ENCODE data around the gene MAS1. TPM values are rescaled to one million over a fixed set of nuclear protein-coding genes. Genes with fewer than 3 reads are reported as not detected.

MAS1 gene
- polyA plus RNA-seq, 1 of the 3 experiments (the other 2 are of a cell fraction) = not detected

DNA sequence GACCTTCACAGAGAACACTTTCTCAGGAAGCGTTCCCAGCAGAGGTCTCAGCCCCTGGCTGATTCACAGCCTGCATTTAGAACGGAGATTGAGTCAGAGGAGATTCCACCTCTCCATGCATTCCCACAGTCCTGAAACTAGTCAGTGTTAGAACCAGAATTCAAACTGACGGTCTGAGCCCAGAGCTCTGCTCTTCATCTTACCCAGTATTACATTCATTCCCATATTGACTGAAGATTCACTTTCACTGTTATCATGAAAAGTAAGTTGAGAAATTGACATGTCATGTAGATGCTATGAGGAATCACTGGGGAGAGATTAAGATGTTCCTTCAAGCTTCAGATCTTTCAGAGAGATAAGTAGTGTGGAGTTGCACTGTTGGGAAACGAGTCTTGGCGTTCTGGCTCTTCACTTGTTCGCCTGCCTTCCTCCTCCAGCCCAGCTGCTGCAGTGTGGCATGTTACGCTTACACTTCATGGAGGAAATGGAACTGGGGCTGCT, 28.3 kb downstream of the MAS1 start:
- Histone ChIP-seq H3K4me3 (ENCODE audit: low read depth in 2 of 2, low read length in 1 of 2) (no peak overlapping the region), H4K20me1 (ENCODE audit: insufficient read depth) (no peaks in the 10 kb centered on the region), H3K9me3 (no peaks in the 10 kb centered on the region), H3K4me2 (no peak overlapping the region), H3K9ac (no peak overlapping the region), H3K79me2 (ENCODE audit: insufficient read depth) (no peaks in the 10 kb centered on the region), H2AFZ (ENCODE audit: low read depth) (no peak overlapping the region), H3K4me1 (ENCODE audit: control insufficient read depth in 1 of 2, insufficient read depth in 2 of 2, low read depth in 1 of 2, low read length in 1 of 2) (peaks cover 0 to 13% of the 10 kb centered on the region in 2 experiments; a peak in 2 of 4 replicates), H3K27ac (ENCODE audit: low read depth in 2 of 2, low read length in 1 of 2) (no peak overlapping the region), H3K27me3 (ENCODE audit: insufficient read depth) (no peaks in the 10 kb centered on the region; the same call in 1 of the 2 replicates), H3K36me3 (replicated peaks in 1 of 2; ENCODE audit: control insufficient read depth in 1 of 2, insufficient read depth in 2 of 2, low read length in 1 of 2) (no peaks in the 10 kb centered on the region), H3K9me2 (no peaks in the 10 kb centered on the region), H3F3A (replicated peaks; ENCODE audit: insufficient read depth) (no peaks in the 10 kb centered on the region)
- WGBS (ENCODE audit: low lambda C conversion rate) = 56% methylated on average over 5 of the region's 7 CpGs
- ChIA-PET CTCF (no interaction called here), POLR2A (no interaction called here)
- TF ChIP-seq, protein P1, sequence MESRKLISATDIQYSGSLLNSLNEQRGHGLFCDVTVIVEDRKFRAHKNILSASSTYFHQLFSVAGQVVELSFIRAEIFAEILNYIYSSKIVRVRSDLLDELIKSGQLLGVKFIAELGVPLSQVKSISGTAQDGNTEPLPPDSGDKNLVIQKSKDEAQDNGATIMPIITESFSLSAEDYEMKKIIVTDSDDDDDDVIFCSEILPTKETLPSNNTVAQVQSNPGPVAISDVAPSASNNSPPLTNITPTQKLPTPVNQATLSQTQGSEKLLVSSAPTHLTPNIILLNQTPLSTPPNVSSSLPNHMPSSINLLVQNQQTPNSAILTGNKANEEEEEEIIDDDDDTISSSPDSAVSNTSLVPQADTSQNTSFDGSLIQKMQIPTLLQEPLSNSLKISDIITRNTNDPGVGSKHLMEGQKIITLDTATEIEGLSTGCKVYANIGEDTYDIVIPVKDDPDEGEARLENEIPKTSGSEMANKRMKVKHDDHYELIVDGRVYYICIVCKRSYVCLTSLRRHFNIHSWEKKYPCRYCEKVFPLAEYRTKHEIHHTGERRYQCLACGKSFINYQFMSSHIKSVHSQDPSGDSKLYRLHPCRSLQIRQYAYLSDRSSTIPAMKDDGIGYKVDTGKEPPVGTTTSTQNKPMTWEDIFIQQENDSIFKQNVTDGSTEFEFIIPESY (IDR thresholded peaks at IDR 0.05; ENCODE audit: borderline replicate concordance, low read depth) = no peak
- no peak for TF ChIP-seq TEAD4 (IDR thresholded peaks at IDR 0.05; ENCODE audit: borderline replicate concordance, insufficient read depth)
- TF ChIP-seq, protein P2, sequence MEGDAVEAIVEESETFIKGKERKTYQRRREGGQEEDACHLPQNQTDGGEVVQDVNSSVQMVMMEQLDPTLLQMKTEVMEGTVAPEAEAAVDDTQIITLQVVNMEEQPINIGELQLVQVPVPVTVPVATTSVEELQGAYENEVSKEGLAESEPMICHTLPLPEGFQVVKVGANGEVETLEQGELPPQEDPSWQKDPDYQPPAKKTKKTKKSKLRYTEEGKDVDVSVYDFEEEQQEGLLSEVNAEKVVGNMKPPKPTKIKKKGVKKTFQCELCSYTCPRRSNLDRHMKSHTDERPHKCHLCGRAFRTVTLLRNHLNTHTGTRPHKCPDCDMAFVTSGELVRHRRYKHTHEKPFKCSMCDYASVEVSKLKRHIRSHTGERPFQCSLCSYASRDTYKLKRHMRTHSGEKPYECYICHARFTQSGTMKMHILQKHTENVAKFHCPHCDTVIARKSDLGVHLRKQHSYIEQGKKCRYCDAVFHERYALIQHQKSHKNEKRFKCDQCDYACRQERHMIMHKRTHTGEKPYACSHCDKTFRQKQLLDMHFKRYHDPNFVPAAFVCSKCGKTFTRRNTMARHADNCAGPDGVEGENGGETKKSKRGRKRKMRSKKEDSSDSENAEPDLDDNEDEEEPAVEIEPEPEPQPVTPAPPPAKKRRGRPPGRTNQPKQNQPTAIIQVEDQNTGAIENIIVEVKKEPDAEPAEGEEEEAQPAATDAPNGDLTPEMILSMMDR (IDR thresholded peaks at IDR 0.05) = no peak
- TF ChIP-seq, protein P3, sequence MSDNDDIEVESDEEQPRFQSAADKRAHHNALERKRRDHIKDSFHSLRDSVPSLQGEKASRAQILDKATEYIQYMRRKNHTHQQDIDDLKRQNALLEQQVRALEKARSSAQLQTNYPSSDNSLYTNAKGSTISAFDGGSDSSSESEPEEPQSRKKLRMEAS (IDR thresholded peaks at IDR 0.05; ENCODE audit: low read depth) = no peak
- no peak for TF ChIP-seq CHD2 (IDR thresholded peaks at IDR 0.05; ENCODE audit: low read length, partially characterized antibody)
- TF ChIP-seq, protein P4, sequence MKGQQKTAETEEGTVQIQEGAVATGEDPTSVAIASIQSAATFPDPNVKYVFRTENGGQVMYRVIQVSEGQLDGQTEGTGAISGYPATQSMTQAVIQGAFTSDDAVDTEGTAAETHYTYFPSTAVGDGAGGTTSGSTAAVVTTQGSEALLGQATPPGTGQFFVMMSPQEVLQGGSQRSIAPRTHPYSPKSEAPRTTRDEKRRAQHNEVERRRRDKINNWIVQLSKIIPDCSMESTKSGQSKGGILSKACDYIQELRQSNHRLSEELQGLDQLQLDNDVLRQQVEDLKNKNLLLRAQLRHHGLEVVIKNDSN (IDR thresholded peaks at IDR 0.05; ENCODE audit: borderline replicate concordance, low read depth) = no peak
- no peak for TF ChIP-seq NFIC (IDR thresholded peaks at IDR 0.05; ENCODE audit: borderline replicate concordance)
- no peak for TF ChIP-seq SIN3A (IDR thresholded peaks at IDR 0.05; ENCODE audit: borderline replicate concordance, low read depth, low read length)
- TF ChIP-seq ELF1 (IDR thresholded peaks at IDR 0.05) = no peak
- no peak for TF ChIP-seq MXI1 (IDR thresholded peaks at IDR 0.05; ENCODE audit: low read depth, low read length)
- no peak for TF ChIP-seq FOXM1 (IDR thresholded peaks at IDR 0.05; ENCODE audit: low read depth)
- TF ChIP-seq POLR2AphosphoS5 (IDR thresholded peaks at IDR 0.05; ENCODE audit: low read depth, low read length) = no peak
- no peak for TF ChIP-seq GATA2 (CRISPR knock-in tag; IDR thresholded peaks at IDR 0.05)
- TF ChIP-seq EP300 (IDR thresholded peaks at IDR 0.05; ENCODE audit: borderline replicate concordance in 1 of 2, low read depth in 1 of 2, low read length in 1 of 2) = no peak
- TF ChIP-seq TAF1 (IDR thresholded peaks at IDR 0.05; ENCODE audit: borderline replicate concordance, low read depth, low read length) = no peak
- DNase-seq = no peak
